ENCODE measurements around the gene GBP5. TPM values are rescaled to one million over a fixed set of nuclear protein-coding genes. Genes with fewer than 3 reads are reported as not detected.
"Not testable (repeated sequence)": the region's sequence is repeated elsewhere in the genome, so short reads cannot be mapped to it uniquely, and the experiment has no call there.

The GBP5 gene
- 1 to 10 TPM in 5 of 12 donors, under 1 TPM in 5, not detected in 2; 0.53 to 3.9 (median 0.94) TPM for polyA plus RNA-seq (ENCODE audit: insufficient read length in 12 of 12)
- long read RNA-seq, donor 1, result 0 reads
- long read RNA-seq, donor 2, result 0 reads
- long read RNA-seq, donor 3, result 0 reads
- long read RNA-seq, donor 4, result 0 reads
- long read RNA-seq, donor 5, result 0 reads
- long read RNA-seq, donor 6, result 0 reads
- long read RNA-seq, donor 7, result 0 reads
- long read RNA-seq, donor 8, result 0 reads
- long read RNA-seq, donor 9, result 0 reads
- long read RNA-seq, donor 10, result 0 reads
- long read RNA-seq, donor 11, result 0 reads

DNA sequence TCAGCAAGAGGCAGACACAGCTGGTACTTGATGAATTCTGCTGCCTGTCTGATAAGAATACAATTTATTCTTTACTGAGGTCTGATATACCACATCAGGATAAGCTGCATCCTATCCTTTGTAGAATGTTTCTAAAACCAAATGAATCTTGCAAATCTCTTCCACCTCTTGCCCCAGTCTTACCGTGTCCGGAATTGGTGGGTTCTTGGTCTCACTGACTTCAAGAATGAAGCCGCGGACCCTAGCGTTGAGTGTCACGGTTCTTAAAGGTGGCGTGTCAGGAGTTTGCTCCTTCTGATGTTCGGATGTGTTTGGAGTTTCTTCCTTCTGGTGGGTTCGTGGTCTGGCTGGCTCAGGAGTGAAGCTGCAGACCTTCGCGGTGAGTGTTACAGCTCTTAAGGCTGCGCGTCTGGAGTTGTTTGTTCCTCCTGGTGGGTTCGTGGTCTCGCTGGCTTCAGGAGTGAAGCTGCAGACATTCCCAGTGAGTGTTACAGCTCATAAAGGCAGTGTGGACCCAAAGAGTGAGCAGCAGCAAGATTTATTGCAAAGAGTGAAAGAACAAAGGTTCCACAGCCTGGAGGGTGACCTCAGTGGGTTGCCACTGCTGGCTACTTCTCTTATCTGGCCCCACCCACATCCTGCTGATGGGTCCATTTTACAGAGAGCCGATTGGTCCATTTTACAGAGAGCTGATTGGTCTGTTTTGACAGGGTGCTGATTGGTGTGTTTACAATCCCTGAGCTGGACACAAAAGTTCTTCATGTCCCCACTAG lies at the start of gene GBP5:
TSS of gene GBP5 (minus strand) at position 592 of the 773 bp plus-strand sequence. CDS start 3,305 bp downstream, outside the sequence.
- DNase-seq, result not testable (repeated sequence)

GRCh38 chr1:89322402-89322801 lies 49.7 kb upstream of the GBP5 start:
- no peak for DNase-seq

DNA sequence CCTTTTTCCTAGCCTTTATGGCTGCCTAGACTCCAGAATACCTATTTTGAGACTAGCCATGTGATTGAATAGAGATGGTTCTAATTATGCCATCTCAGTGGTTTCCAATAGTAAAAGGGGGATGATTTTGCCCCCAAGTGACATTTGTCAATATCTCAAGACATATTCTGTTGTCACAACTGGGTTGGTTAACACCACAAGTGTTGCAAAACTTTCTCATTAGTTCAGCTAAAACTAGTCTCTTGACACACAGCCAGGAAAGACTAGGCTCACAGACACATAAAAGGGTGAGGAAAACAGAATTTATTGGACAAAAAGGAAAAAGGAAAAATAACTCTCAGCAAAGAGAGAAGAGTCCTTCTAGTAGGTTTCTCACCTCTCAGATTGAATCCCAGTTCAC lies 39.9 kb upstream of the GBP5 start:
- DNase-seq, result no peak

DNA sequence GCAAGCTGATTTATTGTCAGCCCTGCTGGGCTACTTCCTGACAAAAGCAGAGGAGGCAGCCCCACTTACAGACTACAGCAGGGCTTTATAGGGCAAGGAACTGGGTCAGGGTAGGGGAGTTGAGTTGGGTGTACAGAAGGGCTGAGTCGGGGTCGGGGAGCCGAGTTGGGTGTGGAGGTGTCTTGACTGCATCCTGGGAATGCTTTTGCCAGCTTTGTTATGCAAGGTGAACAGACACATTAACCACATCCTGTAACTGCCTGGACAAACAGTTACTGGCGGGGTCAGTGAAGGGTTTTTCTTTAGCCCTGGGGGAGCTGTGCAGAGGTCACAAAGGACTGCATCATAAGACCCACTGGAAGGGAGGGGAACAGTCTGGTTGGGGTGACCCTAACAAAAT lies 39.1 kb upstream of the GBP5 start:
- DNase-seq, result no peak

DNA sequence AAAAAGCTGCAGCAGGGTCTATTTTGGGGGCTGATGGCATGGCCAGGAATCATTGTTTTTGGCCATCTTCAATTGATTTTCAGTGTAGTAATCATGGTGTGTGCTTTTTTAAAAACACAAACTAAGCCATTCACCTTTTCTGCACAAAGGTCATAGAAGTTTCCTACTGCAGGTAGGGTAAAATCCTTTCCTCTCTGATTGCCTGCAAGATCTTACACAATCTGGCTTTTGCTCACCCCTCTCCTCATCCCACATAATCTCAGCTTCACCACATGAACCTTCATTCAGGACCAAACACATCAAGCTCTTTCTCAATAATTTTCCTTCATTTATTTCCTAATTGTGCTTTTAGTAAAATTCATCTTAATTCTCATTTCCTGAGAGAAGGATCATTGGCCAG lies 38.3 kb upstream of the GBP5 start:
- DNase-seq, result no peak

DNA sequence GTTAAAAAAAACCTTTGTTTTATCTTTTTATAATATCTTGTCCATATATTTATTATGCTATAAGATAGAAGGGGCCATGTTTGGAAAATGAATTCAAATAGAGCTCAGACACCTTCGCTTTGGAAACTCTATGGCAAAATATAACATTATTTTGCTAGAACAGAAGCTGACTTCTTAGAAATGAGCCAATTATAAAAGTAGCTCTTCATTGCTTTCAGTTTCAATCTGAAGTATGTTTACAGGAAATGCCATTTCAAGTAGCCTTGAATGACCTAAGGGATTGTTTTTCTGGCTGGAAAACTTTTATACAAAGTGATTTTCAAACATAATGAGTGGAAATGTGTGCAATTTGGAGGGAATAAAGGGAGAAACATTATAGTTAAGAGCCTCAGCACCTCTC lies 37.8 kb upstream of the GBP5 start:
- DNase-seq, result no peak

GRCh38 chr1:89309828-89310227 lies 37.2 kb upstream of the GBP5 start:
- DNase-seq, result no peak

GRCh38 chr1:89306273-89306672 lies 33.6 kb upstream of the GBP5 start:
- DNase-seq, result no peak

- no peak for DNase-seq
Observed at GRCh38 chr1:89305493-89305892, 32.8 kb upstream of the GBP5 start.

DNA sequence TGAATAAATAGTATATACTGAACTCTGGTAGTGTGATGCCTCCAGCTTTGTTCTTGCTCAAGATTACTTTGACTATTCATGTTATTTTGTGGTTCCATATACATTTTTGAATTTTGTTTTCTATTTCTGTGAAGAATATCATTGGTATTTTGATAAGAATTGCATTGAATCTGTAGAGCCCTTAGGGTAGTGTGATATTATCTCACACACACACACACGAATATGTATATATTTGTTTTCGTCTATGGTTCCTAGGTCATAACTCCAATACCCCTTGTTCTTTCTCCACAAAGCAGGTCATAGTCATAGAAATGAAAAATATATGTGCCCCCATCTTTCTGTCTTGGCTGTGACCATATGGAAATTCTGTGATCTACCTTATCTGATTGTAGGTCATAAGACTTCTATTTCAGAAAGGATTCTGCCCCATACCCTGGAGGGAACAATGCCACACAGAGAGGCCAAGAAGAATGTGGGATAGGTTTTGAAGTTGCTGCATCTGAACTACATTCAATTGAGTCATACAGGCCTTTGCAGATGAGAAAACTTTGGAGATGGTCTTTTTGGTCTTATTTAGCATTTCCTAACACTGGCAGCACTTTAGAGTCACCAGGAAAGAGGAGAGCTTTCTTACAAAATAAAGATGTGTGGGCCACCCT lies 32.0 kb upstream of the GBP5 start:
- DNase-seq, result no peak

GRCh38 chr1:89302697-89303332 lies 30.2 kb upstream of the GBP5 start:
- no peak for DNase-seq

- not testable (repeated sequence) for DNase-seq
Observed at GRCh38 chr1:89299739-89300463, 27.2 kb upstream of the GBP5 start.

DNA sequence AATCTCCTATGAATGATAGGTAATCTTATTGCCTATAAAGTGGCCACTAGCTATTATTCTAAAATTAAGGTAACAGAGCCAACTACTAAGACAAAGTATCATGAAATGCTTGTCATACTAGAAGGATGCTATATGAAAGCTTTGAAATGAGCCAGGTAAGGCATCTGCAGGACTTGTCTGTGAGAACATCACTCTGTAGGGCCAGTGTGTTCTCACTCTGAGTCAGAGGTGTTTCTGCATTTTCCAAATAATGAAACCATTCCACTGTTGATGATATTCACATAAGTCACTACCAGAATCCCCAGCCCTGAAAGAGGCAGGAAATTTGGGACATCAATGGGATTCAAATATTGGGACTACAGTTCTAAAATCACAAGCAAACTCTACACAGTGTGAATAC lies 25.8 kb upstream of the GBP5 start:
- no peak for DNase-seq

- no peak for DNase-seq
Observed at GRCh38 chr1:89295187-89295586, 22.5 kb upstream of the GBP5 start.

DNA sequence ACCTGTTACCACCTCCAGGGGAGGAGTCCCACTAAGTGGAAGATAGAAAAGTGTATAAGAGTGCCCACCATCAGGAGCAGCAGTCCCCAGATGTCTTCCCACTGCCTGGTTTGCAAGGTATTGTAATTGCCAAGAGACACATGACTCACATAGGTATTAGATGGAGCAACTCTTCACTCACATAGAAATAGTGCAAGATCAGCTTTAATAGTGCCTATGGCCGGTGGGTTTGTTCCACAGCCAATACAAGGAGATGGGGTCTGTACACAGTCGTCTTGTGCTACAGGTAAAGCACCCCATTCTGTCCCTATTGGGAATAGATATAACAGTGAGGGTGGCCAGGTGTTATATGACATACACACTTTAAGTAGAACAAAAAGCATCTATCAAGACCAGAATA lies 18.6 kb upstream of the GBP5 start:
- no peak for DNase-seq

DNA sequence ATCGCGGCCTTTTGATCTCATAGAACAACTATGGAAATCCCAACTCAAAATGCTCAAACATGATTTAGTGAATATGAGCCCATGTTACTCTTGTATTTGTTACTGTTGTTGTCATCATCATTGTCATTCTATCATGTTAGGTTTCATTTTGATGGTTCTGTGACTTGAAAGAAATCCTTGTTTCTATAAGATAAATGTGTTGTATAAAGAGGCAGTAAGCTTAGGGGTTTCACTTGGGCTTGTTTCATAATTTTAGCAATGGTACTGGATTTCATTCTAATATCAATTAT lies 15.3 kb upstream of the GBP5 start:
- no peak for DNase-seq

- peak; percentile 1 for DNase-seq
Observed at GRCh38 chr1:89287181-89288050, 14.8 kb upstream of the GBP5 start.

GRCh38 chr1:89286549-89287180 lies 14.0 kb upstream of the GBP5 start:
- peak; percentile 14 for DNase-seq

DNA sequence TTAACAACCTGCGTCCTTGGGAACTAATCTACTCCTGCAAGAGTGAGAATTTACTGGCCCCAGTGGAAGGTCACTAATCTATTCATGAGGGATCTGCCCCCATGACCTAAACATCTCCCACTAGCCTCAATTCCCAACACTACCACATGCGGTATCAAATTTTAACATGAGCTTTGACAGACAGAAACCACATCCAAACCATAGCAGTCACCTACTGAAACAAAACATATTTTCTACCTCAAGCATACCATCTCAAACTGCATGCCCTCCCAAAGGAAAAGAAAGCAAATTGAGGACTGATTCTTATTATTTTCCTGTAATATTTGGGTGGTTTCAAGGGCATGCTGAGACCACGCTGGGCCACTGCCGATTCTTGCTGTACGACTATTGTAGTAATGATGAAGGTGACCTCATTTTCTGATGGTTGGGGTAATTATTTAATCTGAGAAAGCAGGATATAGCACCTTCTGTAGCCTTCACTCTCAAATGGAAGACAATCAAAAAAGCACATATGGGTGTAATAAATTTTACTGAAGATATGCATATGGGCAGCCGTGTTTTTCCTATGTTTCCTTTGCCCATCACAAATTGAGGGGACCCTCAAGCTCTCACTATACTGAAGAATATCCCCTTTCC lies 13.2 kb upstream of the GBP5 start:
- DNase-seq, result no peak
